Measurements from ENCODE around the gene SLC46A2. TPM values are rescaled to one million over a fixed set of nuclear protein-coding genes. Genes with fewer than 3 reads are reported as not detected.

SLC46A2 gene
- total and polyA plus RNA-seq, 9 of the 15 experiments (the other 6 are each of a cell fraction or from before 2014, with no cell fraction given), result not detected

DNA sequence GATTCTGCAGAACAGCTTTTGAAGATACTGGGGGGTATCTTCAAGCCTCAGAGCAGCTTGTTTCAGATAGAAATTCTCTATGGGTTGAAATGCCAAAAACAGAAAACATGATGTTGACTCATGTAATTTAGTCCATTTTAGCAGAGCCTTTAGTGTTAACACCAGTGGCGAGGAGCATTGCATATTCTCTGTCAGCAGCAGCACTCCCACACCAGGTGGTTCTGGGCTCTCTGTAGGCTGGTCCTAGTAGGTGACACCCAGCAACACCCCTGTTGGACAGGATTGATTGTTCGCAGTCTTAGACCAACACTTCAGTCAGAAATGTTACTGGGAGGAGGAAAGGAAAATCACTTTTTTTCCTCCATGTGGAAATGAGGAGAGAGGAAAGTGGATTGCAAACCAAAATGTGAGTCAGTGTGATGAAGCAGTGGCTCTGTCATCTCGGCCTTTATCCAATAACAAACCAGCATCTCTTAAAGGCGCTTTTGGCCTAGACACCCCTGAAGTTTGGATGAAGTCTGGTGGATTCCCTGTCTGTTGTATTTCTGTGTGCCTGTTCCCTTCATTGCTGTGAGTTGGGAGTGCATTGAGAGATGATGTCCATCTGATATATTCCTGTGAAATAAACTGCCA lies 16.8 kb downstream of the SLC46A2 start (continued):
- TF ChIP-seq SMARCE1 (IDR thresholded peaks at IDR 0.05) (no peak), NUFIP1 (IDR thresholded peaks at IDR 0.05; ENCODE audit: partially characterized antibody) (no peak)

DNA sequence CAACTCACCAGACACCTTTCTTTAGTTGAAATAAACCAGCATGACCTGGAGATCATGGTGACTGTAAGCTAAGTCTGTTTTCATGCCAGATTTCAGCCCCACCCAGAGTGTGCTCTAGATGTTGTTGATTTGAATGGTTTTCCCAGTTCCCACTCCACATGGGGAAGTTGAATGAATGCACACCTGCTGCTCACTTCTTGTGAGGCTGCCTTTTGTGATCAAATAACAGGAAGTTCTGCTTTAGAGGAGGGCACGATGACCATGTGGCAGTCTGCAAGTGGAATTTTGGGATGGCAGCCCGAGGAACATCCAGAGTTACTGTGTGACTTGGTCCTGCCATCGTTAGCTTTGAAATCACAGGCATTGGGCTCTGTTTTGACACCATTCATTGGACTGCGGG lies 18.7 kb downstream of the SLC46A2 start:
- Histone ChIP-seq H3K4me2 (ENCODE audit: insufficient read depth, low read length) (no peak overlapping the region), H3K4me1 (replicated peaks in 1 of 2; ENCODE audit: control insufficient read depth in 2 of 2, insufficient read depth in 2 of 2, low read length in 2 of 2) (peaks cover 4 to 6% of the 10 kb centered on the region in 2 experiments; a peak in 2 of 5 replicates), H3K27me3 (ENCODE audit: control insufficient read depth in 2 of 2, insufficient read depth in 2 of 2, low read length in 2 of 2) (no peaks in the 10 kb centered on the region), H4K20me1 (replicated peaks; ENCODE audit: control insufficient read depth, insufficient read depth, low read length) (no peaks in the 10 kb centered on the region), H3K27ac (ENCODE audit: extremely low read depth, low read depth, low read length) (no peak overlapping the region), H3K79me2 (ENCODE audit: control insufficient read depth, insufficient read depth, low read length) (no peaks in the 10 kb centered on the region), H3K9ac (ENCODE audit: insufficient read depth in 1 of 2, low read depth in 2 of 2, low read length in 2 of 2) (no peak overlapping the region), H3K9me3 (replicated peaks; ENCODE audit: control insufficient read depth, insufficient read depth, low read depth, low read length) (no peaks in the 10 kb centered on the region), H2AFZ (ENCODE audit: low read depth, low read length) (no peak overlapping the region), H3K9me1 (ENCODE audit: control insufficient read depth, insufficient read depth, low read length) (no peaks in the 10 kb centered on the region), H3K4me3 (no peak overlapping the region), H3K36me3 (ENCODE audit: control insufficient read depth, insufficient read depth, low read length) (no peaks in the 10 kb centered on the region)
- DNase-seq (ENCODE audit: extremely low read depth in 1 of 4, low spot score in 3 of 4) (no peak), ATAC-seq (no peak), FAIRE-seq (no peak)
- in situ Hi-C loops (cut with MboI) (no loop called here), intact Hi-C loops (cut with micrococcal nuclease) (no loop called here)
- POLR2A ChIA-PET, result no interaction called here
- CTCF ChIA-PET (ENCODE audit: low intra/inter-chr PET ratio), result no interaction called here
- TF ChIP-seq FIP1L1 (IDR thresholded peaks at IDR 0.05; ENCODE audit: low read depth, low read length, poor library complexity, severe bottlenecking) (no peak), ZNF23 (CRISPR knock-in tag; IDR thresholded peaks at IDR 0.05) (no peak), BRD4 (IDR thresholded peaks at IDR 0.05) (no peak), ATF7 (IDR thresholded peaks at IDR 0.05) (no peak), ZNF239 (CRISPR knock-in tag; IDR thresholded peaks at IDR 0.05) (no peak), XRCC5 (IDR thresholded peaks at IDR 0.05; ENCODE audit: low read depth, low read length) (no peak), TSHZ1 (CRISPR knock-in tag; IDR thresholded peaks at IDR 0.05) (no peak), POLR3G (IDR thresholded peaks at IDR 0.05; ENCODE audit: extremely low read depth, insufficient read length, insufficient replicate concordance) (no peak), KLF6 (CRISPR knock-in tag; IDR thresholded peaks at IDR 0.05; ENCODE audit: borderline replicate concordance) (no peak), E2F3 (CRISPR knock-in tag; IDR thresholded peaks at IDR 0.05) (no peak), STAT5B (CRISPR knock-in tag; IDR thresholded peaks at IDR 0.05) (no peak), NCOR1 (IDR thresholded peaks at IDR 0.05) (no peak)
- 31% methylated on average over 4 of the region's 4 CpGs for WGBS (ENCODE audit: insufficient coverage, low coverage, missing lambda C conversion rate)
- no TSS peak for BruUV-seq (replicated peaks)
